NCI-H1105 treated with DMSO at 0.1 percent for 48 hours (cell line): Measurements from ENCODE around the gene C14orf93.

Source experiments
- DNase-seq: peaks from one replicate; lab custom pipeline; 2025; lab: John Stamatoyannopoulos, UW

Gene C14orf93

GRCh38 chr14:23045419-23046357 is 35.7 kb upstream of the C14orf93 start:
- no peak for DNase-seq

- no peak for DNase-seq
Measured at GRCh38 chr14:23044840-23045239, 34.9 kb upstream of the C14orf93 start.

- no peak for DNase-seq
Measured at GRCh38 chr14:23043754-23044153, 33.8 kb upstream of the C14orf93 start.

- no peak for DNase-seq
Measured at GRCh38 chr14:23043145-23043544, 33.2 kb upstream of the C14orf93 start.

GRCh38 chr14:23042162-23042965 is 32.4 kb upstream of the C14orf93 start, which contains the start of gene PSMB11:
PSMB11 (plus strand) TSS chr14:23042212; CDS start chr14:23042226, 14 bp downstream.
- no peak for DNase-seq

GRCh38 chr14:23041729-23042128 is 31.8 kb upstream of the C14orf93 start:
- DNase-seq = no peak

- no peak for DNase-seq
Measured at GRCh38 chr14:23040100-23040499, 30.2 kb upstream of the C14orf93 start.

- no peak for DNase-seq
Measured at GRCh38 chr14:23035303-23036144, 25.6 kb upstream of the C14orf93 start.

GRCh38 chr14:23034498-23035302 is 24.8 kb upstream of the C14orf93 start, which contains the start of gene PSMB5:
PSMB5 (minus strand) TSS chr14:23034900; CDS start chr14:23034881, 19 bp downstream.
- no peak for DNase-seq

GRCh38 chr14:23033801-23034497 is 24.0 kb upstream of the C14orf93 start:
- DNase-seq = no peak

- DNase-seq = no peak
Measured at GRCh38 chr14:23033251-23033727, 23.3 kb upstream of the C14orf93 start.

GRCh38 chr14:23030936-23031335 is 21.0 kb upstream of the C14orf93 start:
- no peak for DNase-seq

GRCh38 chr14:23028799-23029198 is 18.9 kb upstream of the C14orf93 start:
- DNase-seq = no peak

GRCh38 chr14:23025151-23025814 is 15.3 kb upstream of the C14orf93 start:
- DNase-seq = no peak

GRCh38 chr14:23024612-23025075 is 14.7 kb upstream of the C14orf93 start:
- no peak for DNase-seq

GRCh38 chr14:23023795-23024152 is 13.8 kb upstream of the C14orf93 start:
- DNase-seq = no peak

- no peak for DNase-seq
Measured at GRCh38 chr14:23023022-23023794, 13.3 kb upstream of the C14orf93 start.

- no peak for DNase-seq
Measured at GRCh38 chr14:23021889-23022442, 12.0 kb upstream of the C14orf93 start.
